ENCODE results near the gene TMEM129. TPM values are rescaled to one million over a fixed set of nuclear protein-coding genes. Genes with fewer than 3 reads are reported as not detected.

Gene TMEM129
- total and polyA plus RNA-seq, 8 donors: 24.3 to 41.1 (median 29.0) TPM

GRCh38 chr4:1753697-1754311 lies 32.7 kb upstream of the TMEM129 start:
- Histone ChIP-seq H3K4me1 (peaks cover 13 to 23% of the 10 kb centered on the region in 2 donors), H3K27ac (no peak overlapping the region), H3K4me3 (no peak overlapping the region), H3K27me3 (no peaks in the 10 kb centered on the region), H3K36me3 (no peaks in the 10 kb centered on the region), H3K9me3 (no peaks in the 10 kb centered on the region)
- DNase-seq (no peak), ATAC-seq (no peak)
- no peak for TF ChIP-seq CTCF (IDR thresholded peaks at IDR 0.05)
- intact Hi-C loops (cut with DNase I): no loop called here

- Histone ChIP-seq H3K4me3 (no peak overlapping the region), H3K27ac (no peak overlapping the region), H3K9me3 (no peaks in the 10 kb centered on the region), H3K4me1 (peaks cover 13 to 27% of the 10 kb centered on the region in 2 donors), H3K27me3 (peaks cover 0 to 5% of the 10 kb centered on the region in 2 donors), H3K36me3 (no peaks in the 10 kb centered on the region)
- ATAC-seq: no peak
- no peak for TF ChIP-seq CTCF (IDR thresholded peaks at IDR 0.05)
- no peak for DNase-seq
- intact Hi-C loops (cut with DNase I): no loop called here
Measured at GRCh38 chr4:1753294-1753696, 32.2 kb upstream of the TMEM129 start.

GRCh38 chr4:1752284-1753041 lies 31.3 kb upstream of the TMEM129 start:
- TF ChIP-seq CTCF (IDR thresholded peaks at IDR 0.05): no peak
- peaks cover 0 to 12% of the 10 kb centered on the region in 2 donors for H3K27me3 ChIP-seq
- no peak overlapping the region for H3K27ac ChIP-seq
- no peak overlapping the region for H3K4me3 ChIP-seq
- peak; percentile 50 for ATAC-seq
- H3K36me3 ChIP-seq: no peaks in the 10 kb centered on the region
- no peaks in the 10 kb centered on the region for H3K9me3 ChIP-seq
- peak in 1 of 4 donors; percentile 63 for DNase-seq
- intact Hi-C loops (cut with DNase I): no loop called here
- peaks cover 13 to 28% of the 10 kb centered on the region in 2 donors for H3K4me1 ChIP-seq

- TF ChIP-seq CTCF (IDR thresholded peaks at IDR 0.05): no peak
- Histone ChIP-seq H3K4me3 (no peak overlapping the region), H3K9me3 (no peaks in the 10 kb centered on the region), H3K27ac (no peak overlapping the region), H3K27me3 (peaks cover 0 to 12% of the 10 kb centered on the region in 2 donors), H3K36me3 (no peaks in the 10 kb centered on the region), H3K4me1 (peaks cover 13 to 28% of the 10 kb centered on the region in 2 donors)
- no peak for DNase-seq
- peak; percentile 79 for ATAC-seq
- intact Hi-C loops (cut with DNase I): no loop called here
Measured at GRCh38 chr4:1751919-1752283, 30.8 kb upstream of the TMEM129 start.

- H3K4me3 ChIP-seq: no peak overlapping the region
- peaks cover 13 to 28% of the 10 kb centered on the region in 2 donors for H3K4me1 ChIP-seq
- peaks cover 0 to 16% of the 10 kb centered on the region in 2 donors for H3K27me3 ChIP-seq
- no peak for DNase-seq
- no peaks in the 10 kb centered on the region for H3K36me3 ChIP-seq
- TF ChIP-seq CTCF (IDR thresholded peaks at IDR 0.05): no peak
- no peaks in the 10 kb centered on the region for H3K9me3 ChIP-seq
- intact Hi-C loops (cut with DNase I): no loop called here
- H3K27ac ChIP-seq: no peak overlapping the region
- no peak for ATAC-seq
Measured at GRCh38 chr4:1751155-1751918, 30.2 kb upstream of the TMEM129 start.

All from left lung (tissue), 10 donors.